HG03558 (cell line): ENCODE results near the gene ZBTB4.

ENCODE experiments used
- ATAC-seq: cut with Tn5 transposase; IDR thresholded peaks from one replicate; pipeline ENCODE4 v1.9.1; 2021; ENCODE audit warnings: moderate number of reproducible peaks; ENCODE audit not compliant: unreplicated experiment; ENCODE audit errors: extremely low read depth

Gene ZBTB4, protein sequence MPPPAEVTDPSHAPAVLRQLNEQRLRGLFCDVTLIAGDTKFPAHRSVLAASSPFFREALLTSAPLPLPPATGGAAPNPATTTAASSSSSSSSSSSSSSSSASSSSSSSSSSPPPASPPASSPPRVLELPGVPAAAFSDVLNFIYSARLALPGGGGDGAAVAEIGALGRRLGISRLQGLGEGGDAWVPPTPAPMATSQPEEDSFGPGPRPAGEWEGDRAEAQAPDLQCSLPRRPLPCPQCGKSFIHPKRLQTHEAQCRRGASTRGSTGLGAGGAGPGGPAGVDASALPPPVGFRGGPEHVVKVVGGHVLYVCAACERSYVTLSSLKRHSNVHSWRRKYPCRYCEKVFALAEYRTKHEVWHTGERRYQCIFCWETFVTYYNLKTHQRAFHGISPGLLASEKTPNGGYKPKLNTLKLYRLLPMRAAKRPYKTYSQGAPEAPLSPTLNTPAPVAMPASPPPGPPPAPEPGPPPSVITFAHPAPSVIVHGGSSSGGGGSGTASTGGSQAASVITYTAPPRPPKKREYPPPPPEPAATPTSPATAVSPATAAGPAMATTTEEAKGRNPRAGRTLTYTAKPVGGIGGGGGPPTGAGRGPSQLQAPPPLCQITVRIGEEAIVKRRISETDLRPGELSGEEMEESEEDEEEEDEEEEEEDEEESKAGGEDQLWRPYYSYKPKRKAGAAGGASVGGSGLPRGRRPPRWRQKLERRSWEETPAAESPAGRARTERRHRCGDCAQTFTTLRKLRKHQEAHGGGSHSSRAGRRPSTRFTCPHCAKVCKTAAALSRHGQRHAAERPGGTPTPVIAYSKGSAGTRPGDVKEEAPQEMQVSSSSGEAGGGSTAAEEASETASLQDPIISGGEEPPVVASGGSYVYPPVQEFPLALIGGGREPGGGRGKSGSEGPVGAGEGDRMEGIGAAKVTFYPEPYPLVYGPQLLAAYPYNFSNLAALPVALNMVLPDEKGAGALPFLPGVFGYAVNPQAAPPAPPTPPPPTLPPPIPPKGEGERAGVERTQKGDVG

DNA sequence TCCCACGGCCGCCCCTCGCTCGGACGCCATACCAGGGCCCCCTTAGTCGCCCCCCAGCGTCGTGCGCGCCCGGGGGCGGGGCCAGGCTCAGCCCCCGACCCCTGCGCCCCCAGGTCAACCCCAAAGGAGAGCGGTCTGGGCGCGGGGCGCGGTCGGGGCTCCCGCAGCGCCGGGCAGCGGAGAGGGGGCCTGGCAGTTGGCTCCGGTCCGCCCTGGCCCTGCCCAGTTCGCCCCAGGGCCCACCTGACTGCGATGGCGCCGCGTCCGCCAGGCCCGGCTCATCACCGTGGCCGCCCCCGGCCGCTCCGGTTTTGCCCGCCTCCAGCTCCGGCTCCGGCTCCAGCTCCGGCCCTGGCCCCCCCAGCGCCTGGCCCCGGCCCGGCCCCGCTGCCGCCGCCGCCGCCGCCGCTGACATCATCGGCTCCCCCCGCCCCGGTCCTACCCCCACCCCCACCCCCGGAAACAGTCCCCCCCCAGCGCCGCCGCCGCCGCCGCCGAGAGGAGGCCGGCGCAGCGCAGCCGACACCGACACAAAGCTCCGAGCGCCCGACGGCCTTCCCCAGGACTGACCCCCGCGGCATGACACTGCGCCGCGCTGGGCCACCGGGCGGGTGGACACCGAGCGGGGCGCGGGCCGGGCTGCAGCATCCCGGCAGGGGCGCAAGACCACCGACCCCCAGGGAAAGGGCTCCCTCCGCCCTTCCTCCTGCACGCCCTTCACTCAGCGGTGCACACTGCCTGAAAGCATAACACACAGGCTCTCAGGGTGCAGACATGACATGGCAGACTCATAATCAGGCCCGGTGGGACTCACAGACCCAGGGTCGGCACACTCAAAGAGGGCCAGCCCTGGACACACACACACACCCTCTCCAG lies at the start of gene ZBTB4:
TSS of gene ZBTB4 (minus strand) at position 419 of the 876 bp plus-strand sequence. CDS start 12,830 bp downstream, outside the sequence.
- no peak for ATAC-seq

DNA sequence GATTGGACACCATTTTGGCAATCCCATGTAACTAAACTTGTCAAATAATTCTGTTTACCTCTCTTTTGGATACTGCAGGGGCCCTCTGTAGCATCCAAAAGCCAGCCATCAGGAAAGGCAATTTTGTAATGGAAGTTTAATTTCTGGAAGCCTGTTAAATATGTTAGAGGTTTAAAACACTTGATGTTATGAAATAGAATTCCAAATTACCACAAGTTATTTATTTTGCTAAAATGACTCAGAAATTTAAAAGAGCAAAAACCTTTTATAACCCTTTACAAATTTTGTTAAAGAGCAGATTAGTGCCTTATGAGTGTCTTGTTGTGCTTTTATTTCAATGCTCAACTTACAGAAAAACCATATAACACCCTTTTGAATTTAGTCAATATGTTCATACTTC lies 49.4 kb upstream of the ZBTB4 start:
- ATAC-seq, result no peak

GRCh38 chr17:7523033-7523432 lies 43.6 kb upstream of the ZBTB4 start:
- no peak for ATAC-seq

GRCh38 chr17:7515911-7516610 lies 36.6 kb upstream of the ZBTB4 start:
- ATAC-seq, result no peak

DNA sequence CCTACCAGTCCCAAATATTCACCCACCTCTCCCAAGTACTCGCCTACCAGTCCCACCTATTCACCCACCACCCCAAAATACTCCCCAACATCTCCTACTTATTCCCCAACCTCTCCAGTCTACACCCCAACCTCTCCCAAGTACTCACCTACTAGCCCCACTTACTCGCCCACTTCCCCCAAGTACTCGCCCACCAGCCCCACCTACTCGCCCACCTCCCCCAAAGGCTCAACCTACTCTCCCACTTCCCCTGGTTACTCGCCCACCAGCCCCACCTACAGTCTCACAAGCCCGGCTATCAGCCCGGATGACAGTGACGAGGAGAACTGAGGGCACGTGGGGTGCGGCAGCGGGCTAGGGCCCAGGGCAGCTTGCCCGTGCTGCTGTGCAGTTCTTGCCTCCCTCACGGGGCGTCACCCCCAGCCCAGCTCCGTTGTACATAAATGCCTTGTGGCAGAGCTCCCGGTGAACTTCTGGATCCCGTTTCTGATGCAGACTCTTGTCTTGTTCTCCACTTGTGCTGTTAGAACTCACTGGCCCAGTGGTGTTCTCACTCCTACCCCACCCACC lies 34.5 kb upstream of the ZBTB4 start:
- no peak for ATAC-seq

DNA sequence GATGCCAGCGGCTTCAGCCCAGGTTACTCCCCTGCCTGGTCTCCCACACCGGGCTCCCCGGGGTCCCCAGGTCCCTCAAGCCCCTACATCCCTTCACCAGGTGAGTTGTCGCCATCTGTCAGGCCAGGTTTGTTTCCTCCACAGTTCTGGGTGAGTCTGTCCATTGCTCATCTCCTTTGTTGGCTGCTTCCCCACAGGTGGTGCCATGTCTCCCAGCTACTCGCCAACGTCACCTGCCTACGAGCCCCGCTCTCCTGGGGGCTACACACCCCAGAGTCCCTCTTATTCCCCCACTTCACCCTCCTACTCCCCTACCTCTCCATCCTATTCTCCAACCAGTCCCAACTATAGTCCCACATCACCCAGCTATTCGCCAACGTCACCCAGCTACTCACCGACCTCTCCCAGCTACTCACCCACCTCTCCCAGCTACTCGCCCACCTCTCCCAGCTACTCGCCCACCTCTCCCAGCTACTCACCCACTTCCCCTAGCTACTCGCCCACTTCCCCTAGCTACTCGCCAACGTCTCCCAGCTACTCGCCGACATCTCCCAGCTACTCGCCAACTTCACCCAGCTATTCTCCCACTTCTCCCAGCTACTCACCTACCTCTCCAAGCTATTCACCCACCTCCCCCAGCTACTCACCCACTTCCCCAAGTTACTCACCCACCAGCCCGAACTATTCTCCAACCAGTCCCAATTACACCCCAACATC lies 33.6 kb upstream of the ZBTB4 start:
- ATAC-seq, result no peak

GRCh38 chr17:7512105-7512504 lies 32.7 kb upstream of the ZBTB4 start:
- no peak for ATAC-seq

DNA sequence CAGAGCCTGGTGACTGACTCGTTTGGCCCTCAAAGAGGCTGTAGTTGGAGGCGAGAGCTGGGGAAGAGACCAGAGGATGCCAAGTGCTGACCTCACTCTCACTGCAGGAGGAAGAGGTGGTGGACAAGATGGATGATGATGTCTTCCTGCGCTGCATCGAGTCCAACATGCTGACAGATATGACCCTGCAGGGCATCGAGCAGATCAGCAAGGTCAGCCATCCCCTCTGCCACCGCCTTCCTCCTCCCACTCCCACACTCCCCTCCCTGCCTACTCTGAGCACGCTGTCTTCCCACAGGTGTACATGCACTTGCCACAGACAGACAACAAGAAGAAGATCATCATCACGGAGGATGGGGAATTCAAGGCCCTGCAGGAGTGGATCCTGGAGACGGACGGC lies 31.7 kb upstream of the ZBTB4 start:
- ATAC-seq, result no peak

GRCh38 chr17:7509937-7510336 lies 30.5 kb upstream of the ZBTB4 start:
- ATAC-seq, result no peak

- ATAC-seq, result no peak
These were observed 29.4 kb upstream of the ZBTB4 start for GRCh38 chr17:7508846-7509245.

GRCh38 chr17:7508145-7508544 lies 28.7 kb upstream of the ZBTB4 start:
- ATAC-seq, result no peak

DNA sequence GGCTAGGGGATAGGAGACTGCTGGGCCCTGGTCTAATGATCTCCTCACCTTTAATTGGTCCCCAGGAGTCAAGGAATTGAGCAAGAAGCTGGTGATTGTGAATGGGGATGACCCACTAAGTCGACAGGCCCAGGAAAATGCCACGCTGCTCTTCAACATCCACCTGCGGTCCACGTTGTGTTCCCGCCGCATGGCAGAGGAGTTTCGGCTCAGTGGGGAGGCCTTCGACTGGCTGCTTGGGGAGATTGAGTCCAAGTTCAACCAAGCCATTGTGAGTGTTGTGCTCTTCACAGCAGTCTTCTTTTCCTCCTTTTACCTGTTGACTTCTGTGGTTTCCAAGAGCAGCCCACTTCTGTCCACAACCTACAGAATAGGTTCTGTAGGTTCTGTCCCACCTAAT lies 24.1 kb upstream of the ZBTB4 start:
- no peak for ATAC-seq

DNA sequence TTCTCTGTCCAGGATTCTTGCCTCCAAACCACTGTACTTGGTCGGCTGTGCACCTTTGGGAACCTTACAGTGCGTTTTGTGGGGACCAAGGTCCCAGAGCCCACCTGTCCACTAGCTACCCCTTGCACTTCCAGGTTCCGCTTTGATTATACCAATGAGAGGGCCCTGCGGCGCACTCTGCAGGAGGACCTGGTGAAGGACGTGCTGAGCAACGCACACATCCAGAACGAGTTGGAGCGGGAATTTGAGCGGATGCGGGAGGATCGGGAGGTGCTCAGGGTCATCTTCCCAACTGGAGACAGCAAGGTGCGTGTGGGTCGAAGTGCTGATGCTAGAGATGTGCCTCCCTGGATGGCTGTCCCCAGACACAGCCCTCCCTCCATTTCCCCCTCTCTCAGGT lies 23.6 kb upstream of the ZBTB4 start:
- no peak for ATAC-seq

- ATAC-seq, result no peak
These were observed 22.9 kb upstream of the ZBTB4 start for GRCh38 chr17:7502171-7502847.

GRCh38 chr17:7501729-7502128 lies 22.3 kb upstream of the ZBTB4 start:
- ATAC-seq, result no peak

- no peak for ATAC-seq
These were observed 19.7 kb upstream of the ZBTB4 start for GRCh38 chr17:7499161-7499560.

DNA sequence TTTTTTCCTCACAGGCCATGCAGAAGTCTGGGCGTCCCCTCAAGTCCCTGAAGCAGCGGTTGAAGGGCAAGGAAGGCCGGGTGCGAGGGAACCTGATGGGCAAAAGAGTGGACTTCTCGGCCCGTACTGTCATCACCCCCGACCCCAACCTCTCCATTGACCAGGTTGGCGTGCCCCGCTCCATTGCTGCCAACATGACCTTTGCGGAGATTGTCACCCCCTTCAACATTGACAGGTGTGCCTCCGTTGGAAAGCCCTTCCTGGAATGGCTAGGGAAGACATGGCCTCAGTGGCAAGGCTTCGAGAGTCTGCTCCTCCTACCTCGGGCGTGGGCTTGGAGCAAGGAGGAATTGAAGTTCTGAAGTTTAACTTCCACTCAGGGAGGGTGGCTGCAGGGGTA lies 18.2 kb upstream of the ZBTB4 start:
- ATAC-seq, result no peak

- no peak for ATAC-seq
These were observed 17.8 kb upstream of the ZBTB4 start for GRCh38 chr17:7497228-7497627.
